Keratinocyte (primary cell): ENCODE results near the gene LSM7. TPM values are rescaled to one million over a fixed set of nuclear protein-coding genes. Genes with fewer than 3 reads are reported as not detected.

Experiments used
- DNase-seq: peaks from one replicate; pipeline ENCODE4 v3.0.0-alpha.2; 2011; ENCODE audit warnings: low read depth, missing footprints, low spot score
- FAIRE-seq: peaks from 2 replicates; lab custom pipeline; 2011; peaks lifted over from hg19 to GRCh38; lab: Jason Lieb, UNC
- H2AFZ ChIP-seq: 2 replicates; pipeline ENCODE4 v1.6.0; 2012; ENCODE audit warnings: low read length, control low read depth, inconsistent platforms; ENCODE audit not compliant: control insufficient read depth
- H3K27ac ChIP-seq: 2 replicates; pipeline ENCODE4 v1.5.1; 2011; ENCODE audit warnings: low read length; ENCODE audit not compliant: control insufficient read depth, insufficient read depth
- H3K27me3 ChIP-seq: 3 replicates; pipeline ENCODE4 v1.6.0; 2011; ENCODE audit warnings: low read length; ENCODE audit not compliant: control insufficient read depth, insufficient read depth; ENCODE audit errors: extremely low read depth
- H3K36me3 ChIP-seq, 2 experiments: 2 replicates in 1 of 2; 3 replicates in 1 of 2; pipeline ENCODE4 v1.5.1; 2011; ENCODE audit warnings: low read length in 2 of 2, mild to moderate bottlenecking in 1 of 2; ENCODE audit not compliant: control insufficient read depth in 2 of 2, insufficient read depth in 2 of 2; ENCODE audit errors: extremely low read depth in 1 of 2
- H3K4me1 ChIP-seq: 3 replicates; pipeline ENCODE4 v1.5.1; 2011; ENCODE audit warnings: low read length; ENCODE audit not compliant: control insufficient read depth, insufficient read depth; ENCODE audit errors: extremely low read depth
- H3K4me2 ChIP-seq: 3 replicates; pipeline ENCODE4 v1.6.0; 2011; ENCODE audit warnings: low read depth, low read length; ENCODE audit not compliant: control insufficient read depth, insufficient read depth; ENCODE audit errors: extremely low read depth
- H3K4me3 ChIP-seq, 3 experiments: fragments of 200-600 bp in 1 of 3; sonication (generic) in 1 of 3; 2 replicates in 2 of 3; 3 replicates in 1 of 3; pipeline ENCODE4 v1.5.1; 2011 to 2016; ENCODE audit warnings: low read length in 3 of 3, mild to moderate bottlenecking in 3 of 3, control low read depth in 2 of 3, inconsistent platforms in 1 of 3, low read depth in 1 of 3, mixed read lengths in 1 of 3, mixed run types in 1 of 3, moderate library complexity in 1 of 3; ENCODE audit not compliant: control insufficient read depth in 2 of 3, insufficient read depth in 2 of 3; ENCODE audit errors: extremely low read depth in 1 of 3
- H3K79me2 ChIP-seq: 2 replicates; pipeline ENCODE4 v1.6.0; 2012; ENCODE audit warnings: low read length; ENCODE audit not compliant: control insufficient read depth, insufficient read depth
- H3K9ac ChIP-seq: 3 replicates; pipeline ENCODE4 v1.6.0; 2011; ENCODE audit warnings: low read length; ENCODE audit not compliant: control insufficient read depth, insufficient read depth; ENCODE audit errors: extremely low read depth
- H3K9me1 ChIP-seq: 3 replicates; pipeline ENCODE4 v1.6.0; 2011; ENCODE audit warnings: low read length; ENCODE audit not compliant: control insufficient read depth, insufficient read depth; ENCODE audit errors: extremely low read depth
- H3K9me3 ChIP-seq: 2 replicates; pipeline ENCODE4 v1.5.1; 2012; ENCODE audit warnings: low read depth, low read length; ENCODE audit not compliant: control insufficient read depth
- H4K20me1 ChIP-seq: 3 replicates; pipeline ENCODE4 v1.6.0; 2011; ENCODE audit warnings: low read length; ENCODE audit not compliant: control insufficient read depth, insufficient read depth; ENCODE audit errors: extremely low read depth
- EZH2 ChIP-seq: IDR thresholded peaks from one replicate; pipeline ENCODE4 v1.6.1; 2012; ENCODE audit warnings: inconsistent platforms, mild to moderate bottlenecking, low read length, moderate library complexity
- dilution Hi-C: fragments of 300-500 bp; cut with MboI; formaldehyde crosslinking; loops from one replicate; pipeline ENCODE4 v1.7.0; 2020; ENCODE audit warnings: low sequenced_read_pairs; ENCODE audit not compliant: extremely low pct_ligation_motif_present
- polyA plus RNA-seq, 5 experiments: library from polyadenylated mRNA; depleted of rRNA in 3 of 5; stranded (reverse) in 3 of 5; stranded (forward) in 1 of 5; unstranded in 1 of 5; fragments of >200 nt; gene quantifications; 1 replicate in 1 of 5; 2 replicates in 3 of 5; 3 replicates in 1 of 5; pipeline versions ENCODE4 v1.2.1 to v1.2.3, GENCODE V29; 2011 to 2012; ENCODE audit warnings: missing spikeins in 2 of 5, low read depth in 1 of 5, low replicate concordance in 1 of 5
- TF ChIP-seq, protein P1 (sequence below), 3 experiments: IDR thresholded peaks in 1 of 3; conservative IDR thresholded peaks in 1 of 3; optimal IDR thresholded peaks in 1 of 3; 2 replicates in 2 of 3; 3 replicates in 1 of 3; pipeline versions ENCODE3 to v1.5.1; 2011; ENCODE audit warnings: low read length in 3 of 3, mild to moderate bottlenecking in 3 of 3, moderate library complexity in 2 of 3, control low read depth in 1 of 3, inconsistent platforms in 1 of 3; ENCODE audit not compliant: insufficient read depth in 2 of 3; ENCODE audit errors: extremely low read depth in 1 of 3

Gene LSM7
- polyA plus RNA-seq, 1 donor (not counting 4 experiments of a cell fraction or from before 2014, with no cell fraction given) = 243 TPM

DNA sequence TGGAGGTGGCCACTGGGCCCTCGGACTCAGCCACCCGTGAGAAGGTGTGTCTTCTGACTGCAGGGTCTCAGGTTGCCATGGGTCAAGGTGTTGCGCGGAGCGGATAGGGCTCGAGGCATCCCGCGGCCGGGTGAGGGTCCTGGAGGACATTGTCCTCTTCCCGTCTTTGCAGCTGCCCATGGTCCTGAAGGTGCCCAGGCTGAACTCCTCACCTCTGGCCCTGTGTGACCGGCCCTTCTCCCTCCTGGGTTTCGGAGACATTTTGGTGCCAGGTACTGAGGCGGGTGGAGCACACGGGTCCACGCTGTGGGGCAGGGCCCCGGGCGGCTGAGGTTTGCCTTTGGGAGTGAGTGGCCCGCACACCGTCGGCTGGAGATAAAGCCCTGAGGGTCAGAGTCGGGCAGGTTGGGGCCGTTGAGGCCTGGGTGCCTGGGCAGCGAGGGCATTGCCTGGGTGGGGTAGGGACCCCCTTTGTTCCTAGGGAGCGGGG is 16.0 kb upstream of the LSM7 start:
- Histone ChIP-seq H4K20me1 (no peaks in the 10 kb centered on the region), H3K27me3 (no peaks in the 10 kb centered on the region), H2AFZ (no peak overlapping the region), H3K4me3 (no peak overlapping the region), H3K4me2 (no peak overlapping the region), H3K9me1 (no peaks in the 10 kb centered on the region), H3K79me2 (no peaks in the 10 kb centered on the region), H3K4me1 (no peaks in the 10 kb centered on the region), H3K9me3 (no peaks in the 10 kb centered on the region), H3K9ac (no peak overlapping the region), H3K27ac (no peak overlapping the region), H3K36me3 (peaks cover 0 to 8% of the 10 kb centered on the region in 2 experiments)
- no peak for FAIRE-seq
- no peak for DNase-seq
- dilution Hi-C loops = no loop called here
- TF ChIP-seq, protein P1, sequence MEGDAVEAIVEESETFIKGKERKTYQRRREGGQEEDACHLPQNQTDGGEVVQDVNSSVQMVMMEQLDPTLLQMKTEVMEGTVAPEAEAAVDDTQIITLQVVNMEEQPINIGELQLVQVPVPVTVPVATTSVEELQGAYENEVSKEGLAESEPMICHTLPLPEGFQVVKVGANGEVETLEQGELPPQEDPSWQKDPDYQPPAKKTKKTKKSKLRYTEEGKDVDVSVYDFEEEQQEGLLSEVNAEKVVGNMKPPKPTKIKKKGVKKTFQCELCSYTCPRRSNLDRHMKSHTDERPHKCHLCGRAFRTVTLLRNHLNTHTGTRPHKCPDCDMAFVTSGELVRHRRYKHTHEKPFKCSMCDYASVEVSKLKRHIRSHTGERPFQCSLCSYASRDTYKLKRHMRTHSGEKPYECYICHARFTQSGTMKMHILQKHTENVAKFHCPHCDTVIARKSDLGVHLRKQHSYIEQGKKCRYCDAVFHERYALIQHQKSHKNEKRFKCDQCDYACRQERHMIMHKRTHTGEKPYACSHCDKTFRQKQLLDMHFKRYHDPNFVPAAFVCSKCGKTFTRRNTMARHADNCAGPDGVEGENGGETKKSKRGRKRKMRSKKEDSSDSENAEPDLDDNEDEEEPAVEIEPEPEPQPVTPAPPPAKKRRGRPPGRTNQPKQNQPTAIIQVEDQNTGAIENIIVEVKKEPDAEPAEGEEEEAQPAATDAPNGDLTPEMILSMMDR (optimal IDR thresholded peaks at IDR 0.05 in 1 of 3, IDR thresholded peaks at IDR 0.05 in 1 of 3, conservative IDR thresholded peaks at IDR 0.05 in 1 of 3; ENCODE audit: extremely low read depth in 1 of 3, insufficient read depth in 2 of 3, low read length in 3 of 3) = no peak
- no peak for TF ChIP-seq EZH2

DNA sequence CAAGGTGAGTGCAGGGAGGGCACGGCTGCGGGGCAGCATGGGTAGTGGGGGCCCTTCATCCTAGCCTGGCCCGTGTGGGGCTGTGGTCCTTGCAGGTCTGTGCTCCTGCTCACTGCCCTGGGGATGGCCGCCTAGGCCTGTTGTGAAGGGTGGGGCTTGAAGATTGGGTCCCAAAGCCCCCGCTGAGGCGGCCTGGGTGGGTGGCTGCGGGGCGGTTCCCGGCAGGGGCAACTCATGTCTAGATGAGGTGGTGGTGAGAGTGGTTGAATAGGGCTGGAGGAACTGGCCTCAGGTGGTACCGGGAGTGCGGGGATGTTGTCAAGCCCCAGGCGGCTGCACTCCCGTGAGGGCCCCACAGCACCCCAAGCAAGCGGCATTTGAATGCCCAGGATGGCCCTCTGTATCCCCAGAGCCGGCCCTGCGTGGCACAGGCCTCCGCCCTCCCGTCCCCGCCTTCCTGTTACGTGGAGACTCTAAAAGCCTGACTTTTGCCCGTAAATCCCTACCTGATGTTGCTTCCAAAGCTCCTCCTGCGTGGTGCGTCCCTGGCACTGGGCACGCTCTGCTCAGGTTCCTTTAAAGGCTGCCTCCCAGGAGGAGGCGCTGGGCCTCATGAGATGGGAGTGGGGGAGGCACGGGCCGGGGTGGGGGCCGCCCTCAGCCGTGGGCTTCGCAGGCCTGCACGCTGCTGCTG is 15.1 kb upstream of the LSM7 start:
- no peak overlapping the region for H3K9ac ChIP-seq
- FAIRE-seq (no peak), DNase-seq (no peak)
- dilution Hi-C loops = no loop called here
- H3K27me3 ChIP-seq = no peaks in the 10 kb centered on the region
- H3K79me2 ChIP-seq = no peaks in the 10 kb centered on the region
- no peaks in the 10 kb centered on the region for H3K4me1 ChIP-seq
- H3K9me1 ChIP-seq = no peaks in the 10 kb centered on the region
- H3K27ac ChIP-seq = no peak overlapping the region
- TF ChIP-seq, protein P1 (optimal IDR thresholded peaks at IDR 0.05 in 1 of 3, IDR thresholded peaks at IDR 0.05 in 1 of 3, conservative IDR thresholded peaks at IDR 0.05 in 1 of 3; ENCODE audit: extremely low read depth in 1 of 3, insufficient read depth in 2 of 3, low read length in 3 of 3) = no peak
- TF ChIP-seq EZH2 = no peak
- H3K9me3 ChIP-seq = no peaks in the 10 kb centered on the region
- H3K36me3 ChIP-seq = peaks cover 0 to 6% of the 10 kb centered on the region in 2 experiments
- no peaks in the 10 kb centered on the region for H4K20me1 ChIP-seq
- no peak overlapping the region for H3K4me3 ChIP-seq
- H3K4me2 ChIP-seq = no peak overlapping the region
- H2AFZ ChIP-seq = no peak overlapping the region
